ENCODE results near the gene SLC35F4.
"Not testable (repeated sequence)": the region's sequence is repeated elsewhere in the genome, so short reads cannot be mapped to it uniquely, and the experiment has no call there.

The SLC35F4 gene

DNA sequence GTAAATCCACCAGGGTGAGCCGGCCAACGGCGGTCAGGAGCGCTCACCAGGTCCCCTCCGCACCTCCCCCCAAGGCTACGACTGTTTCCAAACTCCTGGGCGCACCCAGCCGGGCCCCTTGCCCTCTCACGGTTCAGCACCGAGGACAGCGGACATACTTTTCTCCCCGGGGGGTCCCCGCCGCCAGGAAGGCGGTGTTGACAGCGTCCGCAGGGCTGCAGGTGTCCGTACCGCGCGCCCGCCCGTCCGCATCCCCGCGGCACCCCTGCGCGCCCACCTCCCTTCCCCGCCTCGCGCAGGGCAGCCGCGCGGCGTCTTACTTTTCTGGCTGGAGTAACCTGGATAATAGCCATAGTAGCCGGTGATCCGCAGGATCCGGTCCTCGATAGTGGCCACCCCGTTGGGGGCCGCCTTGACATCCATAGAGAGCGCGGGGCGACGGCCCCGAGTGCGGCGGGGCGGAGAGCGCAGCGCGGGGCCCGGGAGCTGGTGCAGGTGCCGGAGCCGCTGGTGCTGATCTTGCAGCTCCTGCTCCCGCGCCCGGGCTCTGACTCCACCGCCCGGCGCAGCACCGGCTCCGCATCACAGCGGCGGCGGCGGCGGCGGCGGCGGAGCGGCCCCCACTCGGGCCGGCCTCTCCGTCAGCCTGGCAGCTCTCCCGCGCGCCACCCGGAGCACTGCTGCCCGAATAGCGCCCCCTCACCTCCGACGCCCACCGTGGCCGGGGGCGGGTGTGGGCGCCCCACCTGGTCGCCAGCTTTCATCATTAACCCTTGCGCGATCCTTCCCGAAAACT, at the start of gene SLC35F4:
TSS of gene SLC35F4 (minus strand) at position 690 of the 796 bp plus-strand sequence.
- no peak for DNase-seq

DNA sequence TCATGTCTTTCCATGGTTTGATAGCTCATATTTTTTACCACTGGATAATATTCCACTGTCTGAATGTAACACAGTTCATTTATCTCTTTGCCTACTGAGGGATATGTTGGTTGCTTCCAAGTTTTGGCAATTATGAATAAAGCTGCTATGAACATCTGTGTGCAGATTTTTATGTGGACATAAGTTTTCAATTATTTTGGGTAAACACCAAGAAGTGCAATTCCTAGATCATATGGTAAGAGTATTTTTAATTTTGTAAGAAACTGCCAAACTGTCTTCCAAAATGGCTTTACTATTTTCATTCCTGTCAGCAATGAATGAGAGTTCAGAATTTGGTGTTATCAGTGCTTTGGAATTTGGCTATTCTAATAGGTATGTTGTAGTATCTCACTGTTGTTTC, 43.7 kb upstream of the SLC35F4 start:
- no peak for DNase-seq

DNA sequence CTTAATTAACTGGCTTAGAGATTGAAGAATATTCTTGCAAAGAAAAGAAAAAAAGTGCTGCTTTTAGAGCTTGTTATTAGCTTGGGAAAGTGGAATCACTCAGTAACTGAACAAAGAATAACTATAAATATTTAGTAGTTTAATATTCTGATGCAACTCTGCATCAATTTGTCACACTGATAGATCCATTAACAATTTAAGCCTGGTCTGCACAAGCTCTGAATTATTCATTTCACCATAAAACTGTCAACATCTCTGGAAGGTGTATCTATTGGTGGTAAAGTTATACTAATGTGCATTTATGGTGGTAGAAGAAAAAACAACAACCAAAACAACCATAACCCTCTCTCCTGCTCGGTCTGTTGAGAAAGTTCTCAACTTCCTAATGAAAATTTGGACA, 38.1 kb upstream of the SLC35F4 start:
- no peak for DNase-seq

DNA sequence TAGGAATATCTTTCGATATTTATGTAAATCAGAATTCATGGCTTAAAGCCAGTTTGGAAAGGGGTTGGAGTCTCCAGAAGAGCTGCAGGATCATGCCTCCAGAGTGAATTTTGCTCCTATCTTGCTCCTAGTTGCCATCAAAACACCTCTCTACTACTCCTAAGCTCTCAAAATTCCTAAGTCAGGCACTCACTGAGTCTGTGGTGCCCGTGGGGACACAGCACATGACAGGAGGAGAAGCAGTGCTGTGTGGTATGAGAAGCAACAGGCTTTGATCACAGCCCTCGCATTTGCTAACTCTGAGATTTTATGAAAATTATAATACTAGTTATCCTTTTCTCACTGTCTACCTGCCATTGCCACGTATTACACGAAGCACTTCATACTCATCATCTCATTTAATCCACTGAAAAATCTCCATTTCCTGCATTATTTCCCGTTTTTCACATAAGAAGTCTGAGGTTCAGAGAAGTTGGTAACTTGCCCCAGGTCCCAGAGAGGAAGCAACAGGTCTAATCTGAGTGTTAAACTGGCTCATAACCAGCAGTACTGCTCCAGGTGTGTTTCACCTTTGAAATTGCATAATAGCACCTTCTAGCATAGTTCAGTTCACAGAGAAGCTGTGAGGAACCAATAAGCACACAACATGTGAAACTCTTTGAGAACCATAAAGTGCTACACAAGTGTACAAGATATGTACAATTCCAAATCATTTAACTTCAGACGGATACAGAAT, 33.1 kb upstream of the SLC35F4 start:
- no peak for DNase-seq

DNA sequence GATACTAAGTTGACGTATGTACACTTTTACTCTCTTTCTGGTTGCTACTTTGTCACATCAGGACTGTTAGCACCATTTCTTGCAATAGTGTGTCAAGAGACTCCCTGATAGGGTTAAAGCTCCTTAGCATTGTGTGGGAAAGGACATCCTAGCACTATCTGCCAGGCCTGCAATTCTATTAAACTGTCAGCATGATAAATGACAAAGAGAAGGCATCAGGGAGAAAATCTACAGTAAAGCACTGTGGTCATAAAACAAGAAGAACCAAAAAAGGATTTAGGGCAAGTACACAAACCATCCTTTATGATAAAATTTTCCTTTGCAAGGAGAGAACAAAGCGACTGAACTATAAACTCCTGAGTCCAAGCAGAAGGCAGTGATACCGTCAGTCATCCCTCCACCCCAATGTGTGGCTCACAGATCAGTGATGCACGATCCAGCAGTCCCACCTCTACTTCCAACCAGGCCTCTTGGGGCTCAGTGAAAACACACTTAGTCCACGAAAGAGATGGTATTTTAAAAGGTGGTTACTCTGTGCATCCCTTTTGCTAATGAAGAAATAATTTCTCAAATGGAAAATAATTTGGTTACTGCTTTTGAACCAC, 31.4 kb upstream of the SLC35F4 start:
- DNase-seq = no peak

DNA sequence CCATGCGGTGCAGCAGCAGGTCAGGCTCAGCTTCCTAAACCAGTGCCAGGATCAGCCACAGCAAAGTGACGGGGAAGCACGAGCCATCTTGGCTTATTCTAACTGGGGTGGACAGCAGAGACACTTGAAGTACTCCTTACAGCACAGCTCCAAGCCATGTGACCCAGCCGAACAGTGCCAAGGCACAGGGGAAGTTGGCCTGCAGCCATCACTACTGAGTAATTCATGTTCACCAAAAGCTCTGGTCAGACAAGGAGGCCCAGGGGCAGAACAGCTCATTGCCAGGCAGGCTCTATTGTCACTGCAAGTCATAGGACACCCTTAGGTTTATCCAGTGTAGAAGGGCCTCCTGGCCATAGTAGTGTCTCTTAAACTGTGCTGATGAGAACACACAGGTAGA, 23.4 kb upstream of the SLC35F4 start:
- DNase-seq = no peak

DNA sequence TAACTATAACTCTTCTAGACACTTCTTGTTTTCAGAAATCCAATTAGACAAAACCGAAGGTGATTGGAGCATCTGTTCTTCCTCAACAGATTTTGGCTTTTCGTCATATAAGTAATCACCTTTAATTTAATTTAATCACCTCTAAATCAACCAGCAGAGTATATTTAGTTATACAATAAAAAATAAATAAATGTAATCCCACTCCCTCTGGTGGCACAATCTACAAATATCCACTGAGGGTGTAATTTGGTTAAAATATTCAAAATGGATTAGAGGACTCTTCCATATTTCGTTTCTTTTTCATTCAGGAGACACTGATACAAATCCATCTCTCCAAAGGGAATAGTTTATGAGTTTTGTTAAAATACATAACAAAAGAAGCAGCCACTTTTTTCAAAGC, 18.3 kb upstream of the SLC35F4 start:
- no peak for DNase-seq

DNA sequence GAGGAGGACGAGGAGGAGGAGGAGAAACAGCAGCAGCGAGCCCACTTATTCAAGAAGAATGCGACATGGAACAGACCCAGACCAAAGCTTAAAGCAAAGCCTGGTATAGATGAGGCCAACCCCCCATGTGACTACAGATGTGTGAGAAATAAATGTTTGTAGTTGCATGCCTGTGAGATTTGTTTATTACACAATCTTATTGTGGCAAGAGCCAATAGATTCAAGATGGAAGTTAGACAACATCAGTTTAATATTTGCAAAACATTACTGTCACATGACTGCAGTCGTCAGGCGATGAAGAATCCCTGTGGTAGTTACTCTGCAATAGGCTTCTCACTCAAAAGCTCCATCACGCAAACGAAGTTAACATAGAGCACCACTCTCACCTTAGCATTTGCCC, 17.2 kb upstream of the SLC35F4 start:
- DNase-seq = no peak

DNA sequence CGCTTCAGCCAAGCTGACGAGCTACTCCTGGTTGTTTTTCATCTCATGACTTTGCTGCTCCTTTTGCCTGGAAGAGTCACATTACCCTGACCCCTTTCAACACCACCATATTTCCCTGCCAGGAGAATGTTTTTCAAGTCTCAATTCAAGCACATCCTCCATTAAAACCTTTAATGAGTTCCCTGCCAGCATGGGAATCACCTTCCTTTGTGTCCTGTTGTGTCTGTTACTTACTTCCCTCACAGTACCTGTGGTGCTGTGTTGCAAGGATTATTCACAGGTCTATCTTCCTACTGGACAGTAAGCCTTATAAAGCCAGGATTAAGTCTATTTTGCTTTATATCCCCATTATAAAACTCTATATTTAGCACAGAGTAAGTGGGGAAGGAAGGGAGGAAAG, 13.6 kb upstream of the SLC35F4 start:
- DNase-seq = no peak

DNA sequence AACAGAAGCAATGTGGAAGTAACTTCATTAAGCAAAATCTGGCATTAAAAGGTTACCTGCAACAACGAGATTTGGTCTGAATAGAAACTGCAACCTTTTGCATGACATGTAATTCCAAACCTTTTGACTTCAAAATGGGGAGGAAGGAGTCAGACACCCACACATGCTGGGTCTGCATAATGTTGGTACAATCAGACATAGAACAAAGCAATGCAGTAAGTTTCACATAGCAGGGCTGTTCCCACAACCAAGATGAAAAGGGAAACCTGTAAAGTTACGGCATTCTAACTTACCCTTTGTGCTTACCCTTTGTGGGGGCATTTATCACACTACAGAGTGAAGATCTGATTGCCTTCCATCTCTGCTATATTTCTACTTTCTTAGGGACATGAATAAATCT, 10.1 kb upstream of the SLC35F4 start:
- DNase-seq = no peak

DNA sequence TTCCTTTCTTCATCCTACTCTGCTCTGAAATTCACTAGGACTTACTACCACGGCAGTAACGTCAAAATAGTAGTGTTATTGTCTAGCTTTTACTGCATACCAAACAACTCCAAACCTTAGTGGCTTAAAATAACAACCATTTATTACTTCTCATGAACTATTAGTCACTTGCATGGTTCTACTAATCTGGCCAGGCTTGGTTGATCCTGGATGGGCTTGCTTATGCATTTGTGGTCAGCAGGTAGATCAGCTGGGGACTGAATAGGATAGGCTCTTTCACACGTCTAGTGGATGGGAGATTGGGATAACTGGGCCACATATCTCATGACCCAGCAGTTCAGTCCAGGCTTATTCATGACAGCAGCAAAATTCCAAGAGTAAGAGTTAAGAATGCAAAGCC, 9.4 kb upstream of the SLC35F4 start:
- DNase-seq = no peak

DNA sequence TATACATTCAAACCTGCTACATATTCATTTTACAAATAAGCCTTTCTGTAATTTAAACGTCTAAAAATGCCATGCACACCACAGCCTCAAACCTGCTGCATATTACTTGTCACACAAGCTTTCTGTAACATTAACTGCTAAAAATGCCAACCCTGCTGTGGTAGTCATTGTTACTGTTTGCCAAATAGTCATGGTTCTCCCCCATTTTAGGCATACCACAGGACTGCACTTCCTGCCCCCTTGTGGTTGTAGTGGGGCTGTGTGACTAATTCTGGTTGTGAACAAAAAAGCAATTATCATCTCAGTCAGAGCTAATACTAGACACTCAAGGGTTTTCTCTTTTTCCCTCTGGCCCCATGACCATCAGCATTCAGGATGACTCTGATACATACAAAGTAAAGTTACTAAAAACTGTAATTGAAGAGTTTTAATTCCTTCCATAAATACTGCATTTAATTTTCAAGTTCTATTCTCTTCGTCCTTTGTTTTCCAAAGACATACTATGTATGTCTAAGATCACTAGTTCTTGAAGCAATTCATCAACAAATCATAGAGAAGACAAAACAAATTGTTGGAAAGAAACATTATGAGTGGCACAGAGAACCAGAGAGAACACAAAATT, 5.7 kb upstream of the SLC35F4 start:
- DNase-seq = no peak

DNA sequence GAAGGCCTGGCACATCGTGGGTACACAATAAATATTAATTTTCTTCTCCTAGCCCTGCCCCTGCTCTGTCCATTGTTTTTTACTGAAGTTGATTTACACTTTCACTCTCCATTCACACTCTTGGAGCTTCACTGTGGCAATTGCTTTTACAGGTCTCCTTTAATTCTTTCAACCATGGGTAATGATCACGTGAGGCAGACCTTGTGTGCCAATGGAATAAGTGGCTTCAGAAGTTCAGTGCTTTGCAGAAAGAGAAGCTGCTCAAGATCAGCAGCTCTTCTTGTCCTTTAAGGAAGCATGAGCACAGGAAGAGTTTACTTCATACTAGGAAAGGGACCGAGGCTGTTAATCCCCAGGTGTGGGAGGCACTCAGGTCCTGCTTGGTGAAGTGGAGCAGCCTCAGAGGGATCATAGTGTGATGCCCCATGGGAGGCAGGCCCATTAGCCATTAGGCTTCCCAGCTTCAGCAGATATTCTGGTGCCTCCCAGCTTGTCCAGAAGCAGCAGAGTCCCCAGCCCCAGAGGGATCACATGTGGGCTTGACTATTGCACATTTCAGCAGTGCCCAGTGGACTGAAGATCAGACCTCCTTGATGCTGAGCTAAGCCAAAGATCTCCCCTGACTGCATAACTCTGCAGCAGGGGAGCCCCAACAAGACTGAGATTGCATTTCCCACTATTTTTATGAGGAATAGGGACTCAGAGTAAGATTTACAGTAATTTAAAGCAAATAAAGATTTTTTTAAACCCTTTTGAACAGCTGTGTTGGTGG, 5.0 kb upstream of the SLC35F4 start:
- DNase-seq = no peak

DNA sequence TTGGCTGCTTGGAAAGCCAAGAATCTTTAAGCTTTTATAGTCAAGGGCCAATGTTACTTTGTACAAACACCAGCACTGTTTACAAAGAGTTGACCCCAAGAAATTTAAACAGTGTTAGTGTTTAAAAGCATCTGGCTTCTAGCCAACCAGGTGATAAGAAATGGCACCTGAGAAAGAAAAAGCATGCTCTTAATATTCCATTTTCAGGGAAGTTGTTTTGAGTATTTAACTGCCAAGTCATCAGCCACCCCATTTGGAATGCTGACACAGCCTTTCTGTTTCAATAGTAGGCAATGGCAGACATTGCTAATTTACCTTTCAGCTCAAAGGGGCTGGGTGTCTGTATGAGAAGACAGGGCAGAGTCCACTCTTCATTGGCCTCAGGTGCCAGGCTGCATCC, 3.7 kb upstream of the SLC35F4 start:
- DNase-seq = no peak

DNA sequence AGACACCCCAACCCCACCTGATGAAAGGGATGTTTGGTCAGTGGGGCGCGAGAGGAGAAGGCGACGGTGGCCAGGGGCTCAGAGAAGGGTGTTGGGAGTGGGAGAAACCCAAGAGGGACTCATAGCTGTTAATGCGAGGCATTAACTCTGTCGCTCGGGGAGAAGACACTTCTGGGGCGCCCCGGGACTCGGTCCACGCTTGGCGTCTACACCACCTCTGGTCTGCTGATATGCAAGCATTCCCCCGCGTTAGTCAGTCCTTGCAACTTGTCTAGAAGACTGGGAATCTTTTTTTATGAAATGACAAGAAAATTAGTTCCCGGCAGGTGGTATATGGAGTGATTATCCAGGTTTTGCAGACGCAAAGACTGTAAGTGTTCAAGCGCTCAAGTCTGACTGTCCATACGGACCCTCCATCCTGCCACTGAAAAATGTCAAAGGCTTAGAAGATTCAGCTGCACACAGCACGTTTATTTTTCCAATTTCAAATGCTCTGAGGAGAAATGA, 360 bp upstream of the SLC35F4 start:
- DNase-seq = no peak

DNA sequence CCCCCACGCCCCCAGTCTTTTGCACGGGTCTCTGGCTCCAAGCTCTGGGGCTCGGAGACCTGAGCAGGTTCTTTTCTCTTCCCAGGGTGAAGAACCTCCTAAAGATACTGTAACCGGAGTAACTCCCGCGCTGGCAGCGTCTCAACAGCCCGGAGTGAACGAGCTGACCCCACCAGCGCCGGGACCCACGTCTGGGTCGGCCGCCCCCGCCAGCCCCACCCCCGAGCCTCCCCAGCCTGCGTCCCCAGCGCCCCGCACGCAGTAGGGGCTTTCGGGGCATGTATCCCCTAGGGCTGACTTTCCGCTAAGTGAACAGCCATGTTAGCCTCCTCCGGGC, 858 bp downstream of the SLC35F4 start:
- no peak for DNase-seq

DNA sequence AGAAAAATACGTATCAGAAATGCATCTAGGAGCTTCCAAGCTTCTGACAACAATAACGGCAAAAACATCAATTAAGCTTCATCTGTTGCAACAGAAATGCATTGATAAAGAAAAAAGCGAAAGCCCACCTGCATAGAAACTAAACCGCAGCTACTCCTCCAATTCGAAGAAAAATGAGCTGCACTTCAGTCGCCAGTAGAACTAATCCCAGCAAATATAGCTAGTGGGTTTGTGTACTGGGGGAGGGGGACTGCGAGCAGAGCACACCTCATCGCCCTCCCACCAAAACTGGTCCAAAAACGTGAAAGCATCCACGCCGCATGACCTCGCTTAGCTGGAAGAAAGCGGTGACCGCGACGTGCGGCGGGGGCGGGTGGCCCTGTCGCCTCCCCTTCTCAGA, 1.2 kb downstream of the SLC35F4 start:
- no peak for DNase-seq

DNA sequence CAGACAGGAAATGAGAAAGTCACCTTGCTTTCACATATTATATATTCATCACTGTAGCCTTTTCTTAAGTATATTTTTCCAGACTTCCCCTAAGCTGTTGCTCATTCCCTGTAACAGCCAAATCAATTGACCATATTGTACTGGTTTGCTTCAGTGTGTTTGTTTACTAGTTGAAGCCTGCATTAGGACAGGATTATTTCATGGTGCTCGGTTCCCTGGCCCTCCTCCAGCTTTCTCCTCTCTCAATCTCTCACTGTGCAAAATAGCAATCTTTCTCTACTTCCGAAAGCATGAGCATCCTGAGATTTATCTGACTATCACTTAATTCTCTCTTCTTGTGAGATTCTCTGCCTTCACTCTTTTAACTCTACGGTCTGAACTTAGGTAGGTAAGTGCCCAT, 2.4 kb downstream of the SLC35F4 start:
- no peak for DNase-seq

DNA sequence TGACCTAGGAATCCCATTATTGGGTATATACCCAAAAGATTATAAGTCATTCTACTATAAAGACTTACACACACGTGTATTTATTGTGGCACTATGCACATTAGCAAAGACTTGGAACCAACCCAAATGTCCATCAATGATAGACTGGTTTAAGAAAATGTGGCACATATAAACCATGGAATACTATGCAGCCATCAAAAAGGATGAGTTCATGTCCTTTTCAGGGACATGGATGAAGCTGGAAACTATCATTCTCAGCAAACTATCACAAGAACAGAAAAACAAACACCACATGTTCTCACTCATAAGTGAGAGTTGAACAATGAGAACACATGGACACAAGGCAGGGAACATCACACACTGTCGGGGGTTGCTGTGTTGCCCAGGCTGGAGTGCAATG, 10.2 kb downstream of the SLC35F4 start:
- not testable (repeated sequence) for DNase-seq

DNA sequence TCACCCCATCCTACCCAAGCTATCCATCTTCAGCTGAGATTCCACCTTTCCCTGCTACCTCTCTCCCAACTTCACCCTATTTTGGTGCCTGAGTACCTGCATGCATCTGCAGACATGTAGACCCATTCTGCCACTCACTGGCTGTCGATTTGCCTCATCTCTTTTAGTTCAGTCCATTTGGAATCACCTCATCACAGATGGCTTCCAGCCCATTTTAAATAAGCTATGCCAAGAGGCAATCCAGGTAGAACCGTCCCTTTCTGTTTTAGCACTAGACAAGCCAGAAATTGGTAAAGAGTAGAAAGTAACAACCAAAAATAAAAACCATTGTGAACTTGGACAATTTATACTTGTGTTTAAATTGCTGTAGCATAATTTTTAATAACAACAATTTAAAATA, 11.3 kb downstream of the SLC35F4 start:
- no peak for DNase-seq

DNA sequence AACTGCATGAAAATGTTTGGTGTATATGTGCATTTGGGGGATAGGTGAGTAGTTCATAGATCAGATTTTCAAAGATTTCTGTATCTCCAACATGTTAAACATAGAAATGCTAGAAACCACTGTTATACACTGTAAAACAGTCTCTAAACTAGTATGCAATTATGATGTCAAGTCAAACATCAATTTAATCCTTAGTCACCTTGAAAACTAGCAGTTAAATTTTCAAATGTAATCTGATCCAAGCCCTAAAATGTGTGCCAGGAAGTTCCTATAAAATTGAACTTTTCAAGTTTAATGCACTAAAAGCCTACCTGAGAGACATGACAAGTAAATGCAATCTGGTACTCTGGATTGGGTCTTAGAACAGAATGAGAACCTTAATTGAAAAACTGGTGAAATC, 14.5 kb downstream of the SLC35F4 start:
- DNase-seq = no peak

DNA sequence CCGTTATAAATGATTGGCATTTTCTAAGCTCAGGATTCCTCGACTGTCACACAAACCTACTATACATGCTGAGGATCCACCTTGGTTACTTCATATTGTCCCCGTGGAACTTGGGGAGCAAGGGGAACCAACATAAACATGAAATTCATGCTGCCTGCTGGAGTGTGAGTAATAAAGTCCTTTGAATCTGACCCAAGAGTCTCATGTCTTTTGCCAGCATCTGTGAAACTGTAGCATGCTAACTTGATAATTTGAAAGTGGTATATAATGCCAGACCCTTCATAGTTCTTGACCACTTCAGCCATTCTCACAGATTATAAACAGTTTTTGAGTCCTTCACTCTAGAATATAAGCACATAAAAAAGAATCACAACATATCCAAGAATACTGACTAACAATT, 17.1 kb downstream of the SLC35F4 start:
- no peak for DNase-seq

DNA sequence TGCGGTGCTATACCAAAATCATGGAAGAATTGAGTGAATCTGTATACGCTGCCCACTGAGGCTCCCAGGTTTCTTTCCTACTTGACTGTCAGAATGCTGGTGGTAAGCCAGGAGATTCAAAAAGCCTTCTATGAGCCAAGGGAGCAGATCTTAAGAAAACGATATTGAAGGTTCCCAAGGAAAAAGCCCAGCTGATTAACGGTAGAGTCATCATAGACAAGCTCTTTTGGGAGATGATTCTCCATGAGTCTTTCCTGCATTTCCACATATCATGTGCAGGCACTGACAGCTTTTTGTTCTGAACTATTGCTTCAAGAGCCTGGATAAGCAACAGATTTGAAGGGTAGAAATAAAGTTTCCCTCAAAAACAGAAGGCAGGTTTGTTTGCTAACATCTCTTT, 17.5 kb downstream of the SLC35F4 start:
- DNase-seq = no peak

All from bone marrow (tissue), 2 donors.